ENCODE results near the gene NOS1AP.

NOS1AP gene

DNA sequence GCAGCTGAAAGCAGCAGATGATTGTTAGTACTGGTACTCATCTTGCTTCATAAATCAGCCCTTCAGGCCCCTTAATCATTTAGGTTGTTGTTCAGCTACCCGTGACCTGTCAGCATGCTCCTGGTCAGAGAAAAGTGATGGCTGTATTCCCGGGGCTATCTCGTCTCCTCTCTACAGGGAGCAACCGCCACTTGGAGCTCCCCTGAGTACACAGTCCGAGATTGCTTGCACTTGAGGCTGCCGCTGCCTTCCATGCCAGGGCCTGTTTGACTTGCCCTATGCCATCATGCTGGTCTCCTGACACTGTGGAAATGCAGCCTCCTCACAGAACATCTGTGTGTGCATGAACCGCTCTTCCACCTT lies 209.6 kb downstream of the NOS1AP start:
- Mint-ChIP-seq H3K27me3 (peaks cover 13% of the 10 kb centered on the region), H3K36me3 (no peaks in the 10 kb centered on the region), H3K9me3 (ENCODE audit: low read depth) (no peaks in the 10 kb centered on the region), H3K4me1 (ENCODE audit: low read depth) (no peaks in the 10 kb centered on the region), H3K4me3 (no peak overlapping the region), H3K27ac (no peak overlapping the region)

DNA sequence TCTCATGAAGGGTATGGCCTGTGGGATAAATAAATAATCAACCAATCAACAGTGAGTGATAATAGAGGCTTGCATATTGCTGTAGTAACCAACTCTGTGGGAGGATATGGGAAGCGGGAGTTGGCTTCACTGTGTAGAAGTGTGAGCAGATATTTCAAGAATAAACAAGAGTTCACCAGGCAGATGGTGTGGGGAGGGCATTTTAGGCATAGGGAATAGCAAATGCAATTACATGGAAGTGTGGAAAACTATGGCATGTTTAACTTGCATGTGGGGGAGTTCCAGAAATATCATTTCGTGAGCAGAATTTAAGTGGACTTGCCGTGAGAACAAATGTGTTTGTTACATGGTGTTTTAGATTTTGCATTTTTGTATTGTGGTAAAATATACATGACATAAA lies 211.9 kb downstream of the NOS1AP start:
- no peaks in the 10 kb centered on the region for H3K9me3 Mint-ChIP-seq (ENCODE audit: low read depth)
- no peak overlapping the region for H3K27ac Mint-ChIP-seq
- H3K4me1 Mint-ChIP-seq (ENCODE audit: low read depth) = no peaks in the 10 kb centered on the region
- peaks cover 19% of the 10 kb centered on the region for H3K27me3 Mint-ChIP-seq
- H3K36me3 Mint-ChIP-seq = no peaks in the 10 kb centered on the region
- no peak overlapping the region for H3K4me3 Mint-ChIP-seq

DNA sequence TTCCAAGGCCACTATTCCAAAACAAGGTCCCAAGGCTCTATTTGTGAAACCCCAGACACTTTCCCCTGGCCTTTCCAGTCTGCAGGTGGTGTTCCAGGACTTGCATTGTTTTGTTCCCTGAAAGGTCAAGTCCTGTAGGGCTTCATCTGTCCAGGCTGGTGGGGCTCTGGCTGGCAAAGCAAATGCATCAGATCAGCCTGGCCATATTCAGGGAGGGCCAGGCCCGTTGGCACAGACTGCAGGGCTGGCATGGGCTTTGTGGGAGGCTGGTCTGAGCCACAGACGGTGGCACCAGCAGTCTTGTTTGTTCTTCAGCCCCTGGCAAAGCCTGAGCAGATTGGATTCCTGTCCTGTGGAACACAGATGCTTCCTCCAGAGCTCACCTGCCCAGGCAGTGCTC lies 214.2 kb downstream of the NOS1AP start:
- H3K9me3 Mint-ChIP-seq (ENCODE audit: low read depth) = no peaks in the 10 kb centered on the region
- peaks cover 17% of the 10 kb centered on the region for H3K27me3 Mint-ChIP-seq
- H3K27ac Mint-ChIP-seq = no peak overlapping the region
- H3K36me3 Mint-ChIP-seq = no peaks in the 10 kb centered on the region
- no peaks in the 10 kb centered on the region for H3K4me1 Mint-ChIP-seq (ENCODE audit: low read depth)
- no peak overlapping the region for H3K4me3 Mint-ChIP-seq

DNA sequence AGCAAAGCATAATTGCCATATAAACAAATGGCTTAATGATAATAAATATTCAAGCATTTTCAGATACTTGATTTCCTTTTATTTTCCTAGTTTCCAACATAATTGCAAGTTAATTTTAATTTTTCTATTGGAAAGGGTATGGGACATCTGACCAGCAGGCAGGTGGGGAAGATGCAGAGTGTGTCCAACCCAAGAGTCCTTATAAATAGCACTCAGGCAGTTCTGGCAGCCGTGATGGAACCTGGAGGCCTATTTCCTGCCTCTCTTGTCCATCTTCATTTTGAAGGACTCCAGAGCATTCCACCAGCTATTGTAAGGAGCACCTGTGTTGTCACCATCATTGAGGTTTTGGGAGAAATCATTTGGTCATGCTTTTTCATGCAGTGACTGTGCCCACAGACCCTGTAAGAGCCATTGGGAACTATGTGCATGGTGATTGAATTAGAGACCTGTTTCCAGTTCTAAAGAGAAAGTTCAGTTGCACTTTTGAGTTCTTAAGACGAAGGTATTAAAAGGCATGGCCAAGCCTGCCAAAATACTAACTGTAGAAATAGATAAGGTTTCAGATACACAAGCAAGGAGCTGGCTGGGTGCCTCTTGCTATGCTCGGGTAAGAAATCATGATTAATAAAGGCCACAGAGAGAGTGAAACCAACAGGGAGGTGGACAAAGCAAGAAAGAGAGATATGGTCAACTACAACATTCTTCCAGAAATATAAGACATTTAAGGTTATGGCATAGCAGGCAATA lies 214.9 kb downstream of the NOS1AP start:
- Mint-ChIP-seq H3K27me3 (peaks cover 14% of the 10 kb centered on the region), H3K4me3 (no peak overlapping the region), H3K4me1 (ENCODE audit: low read depth) (no peaks in the 10 kb centered on the region), H3K9me3 (ENCODE audit: low read depth) (no peaks in the 10 kb centered on the region), H3K27ac (no peak overlapping the region), H3K36me3 (no peaks in the 10 kb centered on the region)

DNA sequence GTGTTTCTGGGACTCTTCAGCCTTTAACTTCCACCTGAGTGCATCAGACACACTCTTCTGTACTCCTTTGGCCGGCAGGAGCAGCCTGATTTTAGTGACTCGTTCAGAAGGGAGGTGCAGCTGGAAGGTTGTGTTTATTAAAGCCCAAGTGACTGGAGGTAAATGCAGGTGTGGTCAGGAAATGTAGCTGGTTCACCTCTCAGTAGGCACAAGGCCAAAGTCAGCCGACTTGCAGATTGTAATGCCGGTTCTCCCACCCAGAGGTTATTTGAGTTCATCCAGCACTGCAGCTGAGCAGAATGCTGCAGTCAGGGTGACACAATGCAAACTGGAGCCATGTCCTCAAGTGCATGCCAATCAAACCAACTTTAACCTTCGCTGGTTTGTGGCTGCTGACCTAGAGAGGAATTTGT lies 215.7 kb downstream of the NOS1AP start:
- Mint-ChIP-seq H3K27me3 (peaks cover 11% of the 10 kb centered on the region), H3K4me1 (ENCODE audit: low read depth) (no peaks in the 10 kb centered on the region), H3K4me3 (no peak overlapping the region), H3K9me3 (ENCODE audit: low read depth) (no peaks in the 10 kb centered on the region), H3K36me3 (no peaks in the 10 kb centered on the region), H3K27ac (no peak overlapping the region)

DNA sequence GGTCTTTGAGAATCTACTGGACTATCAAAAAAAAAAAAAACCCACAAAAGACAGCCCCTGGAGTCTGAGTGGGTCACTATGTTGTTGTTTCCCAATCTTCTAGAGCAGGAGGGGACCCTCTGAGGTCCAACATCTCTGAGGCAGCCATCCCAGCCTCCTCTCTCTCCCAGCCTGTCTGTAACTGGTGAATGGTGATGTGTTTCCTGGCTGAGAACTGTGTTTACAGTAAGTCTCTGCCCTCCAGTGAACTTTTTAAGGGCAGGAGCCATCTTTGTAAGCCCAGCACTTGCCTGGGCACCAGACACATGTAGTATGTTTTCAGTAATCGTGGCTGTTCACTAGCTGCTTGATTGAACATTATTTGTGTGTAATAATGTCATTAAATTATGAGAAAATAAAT lies 221.5 kb downstream of the NOS1AP start:
- H3K4me1 Mint-ChIP-seq (ENCODE audit: low read depth) = no peaks in the 10 kb centered on the region
- no peaks in the 10 kb centered on the region for H3K9me3 Mint-ChIP-seq (ENCODE audit: low read depth)
- no peaks in the 10 kb centered on the region for H3K36me3 Mint-ChIP-seq
- H3K27ac Mint-ChIP-seq = no peak overlapping the region
- no peak overlapping the region for H3K4me3 Mint-ChIP-seq
- H3K27me3 Mint-ChIP-seq = peaks cover 7% of the 10 kb centered on the region

DNA sequence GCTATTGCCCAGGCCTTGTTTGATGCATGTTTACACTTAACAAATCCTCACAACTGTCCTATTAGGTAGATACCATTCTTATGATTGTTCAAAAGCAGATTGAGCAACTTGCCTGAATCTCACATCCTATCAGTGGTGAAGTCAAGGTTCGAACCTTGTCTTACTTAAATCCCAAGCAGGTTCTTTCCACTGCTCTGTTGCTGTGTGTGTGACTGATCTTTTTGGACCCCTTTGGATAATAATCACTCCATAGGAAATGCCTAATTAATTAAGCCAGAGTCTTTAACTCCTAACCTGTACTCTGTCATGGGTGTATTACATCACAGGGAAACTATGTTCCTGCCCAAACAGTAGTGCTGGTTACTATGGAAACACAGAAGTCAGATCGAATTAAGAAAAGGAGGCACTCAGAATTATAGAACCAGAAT lies 222.9 kb downstream of the NOS1AP start:
- Mint-ChIP-seq H3K27me3 (peaks cover 5% of the 10 kb centered on the region), H3K4me3 (no peak overlapping the region), H3K4me1 (ENCODE audit: low read depth) (no peaks in the 10 kb centered on the region), H3K36me3 (no peaks in the 10 kb centered on the region), H3K9me3 (ENCODE audit: low read depth) (no peaks in the 10 kb centered on the region), H3K27ac (no peak overlapping the region)

DNA sequence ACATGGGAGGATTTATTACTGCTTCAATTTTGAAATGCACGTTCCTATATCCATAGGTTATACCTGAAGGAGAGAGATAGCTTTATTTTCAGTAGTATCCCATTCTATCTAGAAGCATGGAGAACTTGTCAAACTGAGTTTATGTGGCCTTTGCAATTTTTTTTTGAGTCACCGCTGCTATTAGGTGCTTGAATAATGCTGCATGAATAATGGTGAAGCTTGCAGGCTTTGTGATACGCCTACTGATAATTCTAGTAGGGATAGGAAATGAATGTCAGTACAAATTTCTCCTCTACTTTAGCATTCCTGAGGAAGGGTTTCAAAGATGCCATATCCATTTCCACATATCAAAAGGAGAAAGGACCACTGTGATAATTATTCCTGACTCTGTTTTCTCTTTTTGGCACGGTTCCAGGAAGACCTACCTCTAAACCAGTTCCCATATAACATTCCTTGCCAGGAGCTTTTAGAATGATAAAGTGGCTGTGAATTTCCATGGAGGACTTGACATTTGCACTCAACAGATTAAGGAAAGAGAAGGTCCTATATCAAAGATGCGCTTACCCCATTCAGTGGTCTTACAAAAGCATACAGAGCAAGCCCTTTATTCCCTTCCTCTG lies 223.7 kb downstream of the NOS1AP start:
- no peak overlapping the region for H3K27ac Mint-ChIP-seq
- H3K4me3 Mint-ChIP-seq = no peak overlapping the region
- H3K9me3 Mint-ChIP-seq (ENCODE audit: low read depth) = no peaks in the 10 kb centered on the region
- no peaks in the 10 kb centered on the region for H3K4me1 Mint-ChIP-seq (ENCODE audit: low read depth)
- H3K27me3 Mint-ChIP-seq = peaks cover 5% of the 10 kb centered on the region
- H3K36me3 Mint-ChIP-seq = no peaks in the 10 kb centered on the region

DNA sequence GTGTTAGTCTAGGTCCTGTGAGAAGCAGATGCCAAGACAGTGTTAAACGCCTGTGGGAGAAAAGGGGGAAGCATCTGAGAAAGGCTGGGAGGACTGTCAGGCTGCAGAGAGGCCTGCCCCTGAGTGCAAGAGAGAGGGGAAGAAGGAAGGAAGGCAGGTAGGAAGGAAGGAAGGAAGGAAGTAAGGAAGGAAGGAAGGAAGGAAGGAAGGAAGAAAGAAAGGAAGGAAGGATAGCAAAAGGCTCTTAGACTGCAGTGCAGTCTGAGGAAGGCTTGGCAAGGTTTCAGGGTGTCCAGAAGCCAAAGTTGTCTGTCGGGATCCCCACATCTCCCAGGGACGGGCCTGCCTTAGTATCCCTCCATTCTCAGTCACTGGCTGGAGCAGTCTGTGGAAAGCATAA lies 224.5 kb downstream of the NOS1AP start:
- Mint-ChIP-seq H3K4me3 (no peak overlapping the region), H3K27ac (no peak overlapping the region), H3K9me3 (ENCODE audit: low read depth) (no peaks in the 10 kb centered on the region), H3K27me3 (peaks cover 5% of the 10 kb centered on the region), H3K36me3 (no peaks in the 10 kb centered on the region), H3K4me1 (ENCODE audit: low read depth) (no peaks in the 10 kb centered on the region)

DNA sequence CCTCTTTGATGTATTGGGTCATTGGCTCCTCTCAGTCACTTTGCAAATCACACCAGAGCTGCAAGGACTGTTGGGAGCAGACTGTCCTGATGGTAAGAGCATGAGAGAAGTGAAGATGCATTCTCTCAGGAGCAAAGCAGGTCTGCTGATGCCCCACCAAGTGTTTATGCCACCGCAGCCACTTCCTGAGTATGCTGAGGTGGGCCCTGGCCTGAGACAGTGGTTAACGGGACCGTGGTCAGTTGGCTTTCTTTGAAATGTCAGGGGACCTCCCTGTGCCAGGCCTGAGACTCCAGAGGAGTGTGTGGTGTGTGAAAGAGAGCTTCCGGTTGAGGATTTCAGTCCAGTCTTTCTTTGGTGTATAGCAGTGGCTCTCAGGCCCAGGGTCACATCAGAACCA lies 227.7 kb downstream of the NOS1AP start:
- H3K27me3 Mint-ChIP-seq = peaks cover 7% of the 10 kb centered on the region
- H3K36me3 Mint-ChIP-seq = no peaks in the 10 kb centered on the region
- H3K27ac Mint-ChIP-seq = no peak overlapping the region
- no peaks in the 10 kb centered on the region for H3K9me3 Mint-ChIP-seq (ENCODE audit: low read depth)
- no peaks in the 10 kb centered on the region for H3K4me1 Mint-ChIP-seq (ENCODE audit: low read depth)
- H3K4me3 Mint-ChIP-seq = no peak overlapping the region

DNA sequence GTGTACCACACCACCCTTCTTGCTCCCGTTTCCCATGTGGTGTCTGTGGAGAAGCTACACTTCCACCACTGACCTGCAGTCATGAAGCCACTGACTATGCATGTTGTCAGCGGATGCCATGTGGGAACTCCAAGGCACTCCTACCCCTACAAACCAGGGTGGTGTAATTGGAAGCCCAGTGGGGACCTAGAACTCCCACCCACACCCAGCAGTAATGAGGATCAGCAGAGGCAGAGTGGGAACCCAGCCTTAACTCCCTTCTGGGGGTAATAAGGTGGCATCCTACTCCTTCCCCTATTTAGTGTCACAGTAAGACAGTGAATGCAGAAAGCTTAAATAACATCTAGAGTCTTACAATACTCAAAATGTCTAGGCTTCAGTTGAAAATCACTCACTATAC lies 228.8 kb downstream of the NOS1AP start:
- H3K36me3 Mint-ChIP-seq = no peaks in the 10 kb centered on the region
- H3K9me3 Mint-ChIP-seq (ENCODE audit: low read depth) = no peaks in the 10 kb centered on the region
- peaks cover 10% of the 10 kb centered on the region for H3K27me3 Mint-ChIP-seq
- no peak overlapping the region for H3K27ac Mint-ChIP-seq
- H3K4me3 Mint-ChIP-seq = no peak overlapping the region
- H3K4me1 Mint-ChIP-seq (ENCODE audit: low read depth) = no peaks in the 10 kb centered on the region

DNA sequence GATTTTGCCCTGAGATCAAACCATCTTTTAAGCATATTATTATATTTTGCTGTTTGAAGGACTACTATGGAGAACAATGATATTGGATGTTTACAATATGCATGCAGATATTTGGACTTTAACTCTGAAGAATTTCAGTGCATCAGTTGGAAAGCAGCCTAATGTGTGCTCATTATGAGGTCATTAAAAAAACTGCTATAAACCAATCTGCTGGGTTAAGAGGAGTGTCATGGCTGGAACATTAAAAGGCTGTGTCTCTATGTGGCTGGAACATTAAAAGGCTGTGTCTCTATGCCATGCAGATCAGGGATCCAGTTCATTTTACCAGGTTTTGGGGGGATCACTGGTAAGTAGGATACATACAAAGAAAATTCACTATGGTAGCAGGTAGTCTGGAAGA lies 229.5 kb downstream of the NOS1AP start:
- Mint-ChIP-seq H3K4me3 (no peak overlapping the region), H3K4me1 (ENCODE audit: low read depth) (no peaks in the 10 kb centered on the region), H3K9me3 (ENCODE audit: low read depth) (no peaks in the 10 kb centered on the region), H3K36me3 (no peaks in the 10 kb centered on the region), H3K27ac (no peak overlapping the region), H3K27me3 (peaks cover 10% of the 10 kb centered on the region)

DNA sequence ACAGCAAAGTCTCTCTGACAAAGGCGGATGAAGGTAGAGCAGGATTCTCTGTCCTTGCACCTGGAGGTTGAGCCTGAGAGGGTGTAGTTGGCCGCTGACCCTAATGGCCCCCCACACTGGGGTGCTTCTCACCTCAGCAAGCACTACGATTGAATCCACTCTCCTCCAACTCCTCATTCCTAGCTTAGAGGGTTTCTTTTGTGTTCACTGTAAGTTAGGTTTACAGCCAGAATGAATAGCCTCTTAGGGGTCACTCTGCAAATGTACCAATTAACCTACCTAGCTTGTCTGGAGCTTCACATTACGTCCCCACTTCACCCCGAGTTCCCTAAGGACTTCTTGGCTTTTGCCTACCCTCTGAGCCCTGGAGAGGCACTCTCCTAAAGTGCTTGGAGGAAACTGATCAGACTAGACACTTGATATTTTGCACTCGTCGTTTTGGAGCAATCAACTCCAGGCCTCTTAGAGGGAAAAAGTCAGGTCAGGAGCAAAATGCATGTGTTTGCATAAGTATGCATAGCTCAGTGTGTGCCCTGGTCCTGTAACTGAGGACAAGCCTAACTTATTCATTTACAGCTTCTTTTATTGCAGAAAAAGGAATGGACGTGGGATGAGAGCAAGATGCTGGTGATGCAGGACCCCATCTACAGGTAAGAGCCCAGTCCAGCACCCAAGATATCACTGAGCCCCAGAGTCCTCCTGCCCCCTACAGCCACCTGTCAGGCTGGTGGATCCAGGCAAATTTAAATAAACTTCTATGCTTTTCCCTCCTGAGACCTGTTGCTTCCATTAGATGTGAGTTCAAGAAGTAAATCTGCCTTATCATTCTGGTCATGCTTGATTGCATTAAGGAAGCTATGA lies 230.8 kb downstream of the NOS1AP start:
- H3K9me3 Mint-ChIP-seq (ENCODE audit: low read depth) = no peaks in the 10 kb centered on the region
- H3K27me3 Mint-ChIP-seq = peaks cover 12% of the 10 kb centered on the region
- H3K4me1 Mint-ChIP-seq (ENCODE audit: low read depth) = no peaks in the 10 kb centered on the region
- no peak overlapping the region for H3K27ac Mint-ChIP-seq
- no peak overlapping the region for H3K4me3 Mint-ChIP-seq
- H3K36me3 Mint-ChIP-seq = no peaks in the 10 kb centered on the region

DNA sequence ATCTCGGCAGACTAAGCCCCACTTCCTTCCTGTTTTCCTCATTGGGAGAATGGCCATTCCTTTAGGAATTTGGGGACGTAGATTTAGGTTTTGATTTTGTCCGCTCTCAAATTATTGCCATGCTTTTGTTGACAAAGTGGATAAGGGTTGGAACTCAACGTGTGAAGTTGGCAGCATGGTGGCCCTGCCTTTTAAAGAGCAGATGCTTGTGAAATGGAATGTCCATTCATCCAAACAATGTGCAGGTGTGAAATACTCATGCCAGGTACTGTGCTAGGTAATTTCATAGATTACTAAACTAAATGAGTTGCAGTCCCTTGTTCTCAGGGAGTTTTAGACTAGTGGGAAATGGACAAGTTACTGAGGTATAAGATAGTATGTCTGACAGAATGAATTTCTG lies 232.2 kb downstream of the NOS1AP start:
- no peaks in the 10 kb centered on the region for H3K9me3 Mint-ChIP-seq (ENCODE audit: low read depth)

DNA sequence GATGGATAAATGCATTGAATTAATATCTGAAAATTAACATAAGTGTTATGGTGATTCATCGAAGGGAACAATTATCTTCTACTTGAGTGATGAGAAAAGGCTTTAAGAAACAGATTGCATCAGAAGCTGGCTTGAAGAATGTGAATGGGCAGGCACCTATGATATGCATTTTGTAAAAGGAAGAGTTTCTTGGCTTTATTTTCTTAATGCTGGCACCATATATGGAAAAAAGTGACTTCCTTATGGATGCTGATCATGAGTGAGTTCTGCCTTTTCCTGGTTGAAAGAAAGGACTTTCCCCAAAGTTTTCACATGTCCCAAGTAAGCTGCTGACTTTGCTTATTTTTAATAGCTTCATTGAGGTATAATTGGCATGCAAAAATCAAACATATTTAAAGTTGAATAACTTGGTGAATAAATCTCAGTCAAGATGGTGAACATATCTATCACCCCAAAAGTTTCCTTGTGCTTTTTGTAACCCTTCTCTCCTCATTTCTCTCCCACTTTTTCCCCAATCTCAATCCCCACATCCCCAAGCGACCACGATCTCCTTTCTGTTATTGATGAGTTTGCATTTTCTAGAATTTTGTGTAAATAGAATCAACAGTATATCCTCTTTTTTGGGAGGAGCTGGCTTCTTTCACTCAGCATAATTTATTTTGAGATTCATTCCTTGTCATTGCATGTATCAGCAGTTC lies 233.0 kb downstream of the NOS1AP start:
- H3K27ac Mint-ChIP-seq = no peak overlapping the region
- no peaks in the 10 kb centered on the region for H3K36me3 Mint-ChIP-seq
- no peaks in the 10 kb centered on the region for H3K9me3 Mint-ChIP-seq (ENCODE audit: low read depth)
- no peak overlapping the region for H3K4me3 Mint-ChIP-seq
- H3K27me3 Mint-ChIP-seq = peaks cover 7% of the 10 kb centered on the region
- no peaks in the 10 kb centered on the region for H3K4me1 Mint-ChIP-seq (ENCODE audit: low read depth)

More for the DNA sequence above, 232.2 kb downstream of the NOS1AP start:
- no peaks in the 10 kb centered on the region for H3K4me1 Mint-ChIP-seq (ENCODE audit: low read depth)
- H3K4me3 Mint-ChIP-seq = no peak overlapping the region
- no peak overlapping the region for H3K27ac Mint-ChIP-seq
- H3K36me3 Mint-ChIP-seq = no peaks in the 10 kb centered on the region
- H3K27me3 Mint-ChIP-seq = peaks cover 7% of the 10 kb centered on the region
